Gastrocnemius medialis (tissue), 4 donors: ENCODE measurements around the gene SART3.

Experiments
- CTCF ChIP-seq, 5 experiments: fragments of 450-650 bp in 3 of 5; fragments of 200-600 bp in 2 of 5; sonication (generic) in 2 of 5; IDR thresholded peaks in 4 of 5; conservative IDR thresholded peaks in 1 of 5; 1 replicate in 4 of 5; 2 replicates in 1 of 5; pipeline ENCODE4 v1.5.1; 2016 to 2019; ENCODE audit warnings: antibody characterized with exemption in 5 of 5, mild to moderate bottlenecking in 3 of 5, moderate library complexity in 3 of 5
- POLR2A ChIP-seq, 2 donors: fragments of 450-650 bp; IDR thresholded peaks; one replicate each; pipeline ENCODE4 v1.6.1; 2017; ENCODE audit warnings: antibody characterized with exemption in 2 of 2, mild to moderate bottlenecking in 2 of 2, moderate library complexity in 2 of 2

GRCh38 chr12:108491256-108491655 lies 69.7 kb downstream of the SART3 start:
- TF ChIP-seq CTCF (IDR thresholded peaks at IDR 0.05 in 4 of 5, conservative IDR thresholded peaks at IDR 0.05 in 1 of 5) (no peak), POLR2A (IDR thresholded peaks at IDR 0.05) (no peak)
